ENCODE results near the gene CST8.
"Not testable (repeated sequence)": the region's sequence is repeated elsewhere in the genome, so short reads cannot be mapped to it uniquely, and the experiment has no call there.

Gene CST8, protein sequence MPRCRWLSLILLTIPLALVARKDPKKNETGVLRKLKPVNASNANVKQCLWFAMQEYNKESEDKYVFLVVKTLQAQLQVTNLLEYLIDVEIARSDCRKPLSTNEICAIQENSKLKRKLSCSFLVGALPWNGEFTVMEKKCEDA
- long read RNA-seq, donor 1: 0 reads
- long read RNA-seq, donor 2: 0 reads
- long read RNA-seq, donor 3: 0 reads
- long read RNA-seq, donor 4: 0 reads
- long read RNA-seq, donor 5: 0 reads
- long read RNA-seq, donor 6: 0 reads
- long read RNA-seq, donor 7: 0 reads
- long read RNA-seq, donor 8: 0 reads

DNA sequence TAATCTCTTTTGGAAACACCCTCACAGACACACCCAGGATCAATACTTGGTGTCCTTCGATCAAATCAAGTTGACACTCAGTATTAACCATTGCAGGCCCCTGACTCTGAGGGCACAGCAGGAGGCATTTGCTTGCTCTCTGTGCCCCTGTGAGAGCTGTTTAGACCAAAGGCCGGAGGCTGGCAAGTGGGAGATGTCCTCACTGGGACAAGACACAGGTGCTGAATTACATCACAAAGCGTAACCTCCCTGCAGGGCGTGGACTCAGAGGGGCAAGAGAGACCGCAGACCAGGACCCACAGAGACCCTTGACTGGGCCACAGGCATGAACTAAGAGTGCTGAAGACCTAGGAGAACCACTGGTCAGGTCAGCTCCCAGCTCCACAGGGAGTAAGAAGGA lies at the start of gene CST8:
Gene CST8, plus strand, starts transcription at position 301 of the 400 bp plus-strand sequence. CDS start 551 bp downstream, outside the sequence.
- DNase-seq: no peak

DNA sequence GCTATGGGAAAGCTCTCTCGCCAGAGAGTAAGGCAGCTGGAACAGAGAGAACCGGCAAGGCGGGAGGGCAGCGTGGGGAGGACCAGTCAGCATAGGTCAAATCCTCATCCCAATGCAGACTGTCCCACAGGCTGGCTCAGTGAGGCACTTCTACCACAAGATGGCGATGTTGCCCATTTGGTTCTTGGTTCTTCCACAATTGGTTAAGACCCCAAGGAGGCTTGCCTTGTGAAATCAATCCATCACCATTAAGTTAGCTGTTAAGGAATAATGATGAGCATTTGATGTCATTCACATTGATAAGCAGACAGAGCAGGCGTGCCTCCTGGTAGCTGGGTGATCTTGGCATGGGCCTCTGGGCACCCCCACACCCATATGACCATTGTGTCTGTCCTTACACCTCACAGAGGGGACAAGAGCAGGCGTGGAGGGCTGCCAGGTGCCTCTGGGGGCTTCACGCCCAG lies 49.0 kb upstream of the CST8 start:
- peak; percentile 56 for DNase-seq

GRCh38 chr20:23442436-23442835 lies 48.5 kb upstream of the CST8 start:
- no peak for DNase-seq

DNA sequence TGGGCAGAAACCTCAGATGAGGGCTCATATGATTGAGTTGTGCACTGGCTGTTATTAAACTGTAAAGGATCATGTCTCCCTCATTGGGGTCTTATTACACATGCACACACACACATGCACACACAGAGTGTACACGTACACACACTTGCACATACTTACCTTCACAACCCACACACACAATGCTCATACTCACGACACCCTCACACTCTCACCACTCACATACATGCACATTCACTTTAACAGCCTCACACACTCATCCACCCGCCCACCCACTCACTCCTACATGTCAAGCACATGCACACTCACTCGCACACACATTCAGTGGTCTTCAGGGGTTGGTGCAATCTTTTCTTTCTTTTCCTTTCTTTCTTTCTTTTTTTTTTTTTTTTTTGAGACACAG lies 46.1 kb upstream of the CST8 start:
- no peak for DNase-seq

DNA sequence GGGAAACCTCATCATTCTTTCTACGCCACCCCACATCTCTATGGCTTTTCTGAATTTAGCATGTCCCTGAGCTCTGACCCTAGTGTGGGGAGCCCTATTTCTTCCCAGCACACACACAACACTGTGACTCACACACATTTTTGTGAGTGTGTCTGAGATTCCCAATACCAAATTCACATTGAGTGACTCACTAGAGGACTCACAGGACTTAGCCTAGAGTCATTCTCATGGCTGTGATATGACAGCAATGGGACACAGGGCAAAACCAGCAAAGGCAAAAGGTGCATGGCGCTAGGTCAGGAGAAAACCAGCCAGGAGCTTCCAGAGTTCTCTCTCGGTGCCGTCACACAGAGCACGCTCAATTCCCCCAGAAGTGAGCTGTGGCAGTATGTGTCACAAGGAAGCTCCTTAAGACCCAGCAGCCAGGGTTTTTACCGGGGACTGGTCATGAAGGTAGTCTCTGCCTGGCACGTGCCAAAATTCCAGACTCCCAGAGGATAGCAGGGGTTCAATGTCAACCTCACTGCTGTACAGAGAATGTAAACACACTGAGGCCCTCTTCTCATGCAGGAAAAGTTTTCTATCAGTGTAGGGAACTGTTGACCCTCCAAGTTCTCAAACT lies 45.2 kb upstream of the CST8 start:
- no peak for DNase-seq

GRCh38 chr20:23446505-23446904 lies 44.4 kb upstream of the CST8 start:
- no peak for DNase-seq

- DNase-seq: no peak
Measured at GRCh38 chr20:23448167-23448566, 42.8 kb upstream of the CST8 start.

DNA sequence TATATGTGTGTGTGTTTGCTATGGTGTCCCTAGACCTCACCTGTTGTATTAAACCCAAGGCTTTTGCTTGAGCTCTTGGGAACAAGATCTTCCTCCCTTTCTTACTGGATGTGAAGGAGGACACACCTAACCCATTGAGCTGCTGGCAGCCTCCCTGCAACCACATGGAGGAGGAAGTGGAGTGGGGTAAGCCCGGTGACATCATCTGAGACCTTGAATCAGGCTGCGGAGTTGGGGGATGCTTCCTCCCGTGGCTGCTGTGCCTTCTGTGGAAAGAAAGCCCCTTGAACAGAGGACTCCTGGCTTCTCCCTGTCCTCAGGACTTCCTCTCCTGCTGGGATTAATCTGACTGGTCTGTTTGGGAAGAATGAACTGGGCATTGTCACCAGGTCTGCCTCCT lies 41.5 kb upstream of the CST8 start:
- DNase-seq: no peak

- no peak for DNase-seq
Measured at GRCh38 chr20:23450877-23451276, 40.0 kb upstream of the CST8 start.

GRCh38 chr20:23451956-23452487 lies 38.9 kb upstream of the CST8 start:
- no peak for DNase-seq

- no peak for DNase-seq
Measured at GRCh38 chr20:23452776-23453175, 38.1 kb upstream of the CST8 start, which contains the start of gene CST11. Gene CST11, minus strand, starts transcription at chr20:23452876. Its CDS starts 65 bp downstream, at chr20:23452811.

GRCh38 chr20:23453549-23454543 lies 37.1 kb upstream of the CST8 start:
- DNase-seq: no peak

GRCh38 chr20:23454816-23455215 lies 36.1 kb upstream of the CST8 start:
- no peak for DNase-seq

DNA sequence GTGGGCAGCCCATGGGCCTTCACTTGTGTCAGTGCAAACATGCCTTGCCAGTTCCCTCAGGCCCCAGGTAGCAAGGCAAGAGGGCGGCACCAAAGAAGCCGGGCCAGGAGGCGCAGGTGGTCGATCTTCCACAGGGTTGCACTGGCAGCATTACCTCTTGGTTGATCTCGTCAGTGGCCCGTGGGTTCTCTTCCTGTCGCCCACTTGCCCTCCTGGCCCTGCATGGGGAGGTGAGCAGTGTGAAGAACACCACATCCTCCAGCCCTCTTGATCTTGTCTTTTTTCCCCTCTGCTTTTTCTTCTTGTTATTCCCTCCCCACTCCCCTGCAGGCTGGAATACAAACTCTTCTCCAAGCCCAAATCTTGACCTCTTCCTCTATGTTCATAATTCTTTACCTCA lies 35.3 kb upstream of the CST8 start:
- DNase-seq: no peak

DNA sequence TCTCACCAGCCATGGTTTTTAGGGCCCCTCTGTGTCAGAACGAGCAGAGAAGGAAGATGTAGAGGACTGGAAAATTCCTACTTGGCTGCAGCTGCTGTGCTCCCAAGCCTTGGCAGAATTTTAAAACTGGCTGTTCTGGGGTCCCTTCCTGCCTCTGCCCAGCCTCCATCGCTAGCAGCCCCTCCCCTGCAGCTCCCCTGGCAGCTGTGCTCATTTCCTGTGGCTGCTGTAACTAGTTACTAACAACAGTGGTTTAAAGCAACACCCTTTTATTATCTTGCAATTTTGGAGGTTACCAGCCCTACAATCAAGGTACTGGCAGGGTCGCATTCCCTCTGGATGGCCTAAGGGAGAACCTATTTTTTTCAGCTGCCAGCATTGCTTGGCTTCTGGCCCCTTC lies 34.5 kb upstream of the CST8 start:
- DNase-seq: no peak

DNA sequence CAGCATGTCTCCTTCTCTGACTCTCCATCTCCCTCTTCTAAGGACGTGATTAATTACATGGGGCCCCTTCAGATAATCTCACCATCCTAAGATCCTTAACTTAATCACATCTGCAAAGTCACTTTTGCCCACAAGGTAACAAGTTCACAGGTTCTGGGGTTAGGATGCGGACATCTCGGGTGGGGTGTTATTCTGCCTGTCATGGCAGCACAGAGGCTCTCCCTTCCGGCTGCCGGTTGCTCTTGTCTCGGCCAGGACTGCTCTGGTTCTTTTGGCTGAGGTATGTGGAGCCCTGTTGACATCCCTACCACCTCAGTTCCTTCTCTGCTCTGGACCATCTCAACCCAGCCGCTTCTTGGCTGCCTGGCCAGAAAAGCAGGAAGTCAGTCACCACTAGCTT lies 34.0 kb upstream of the CST8 start:
- no peak for DNase-seq

- DNase-seq: no peak
Measured at GRCh38 chr20:23459461-23460150, 31.3 kb upstream of the CST8 start.

- DNase-seq: no peak
Measured at GRCh38 chr20:23461180-23461579, 29.7 kb upstream of the CST8 start.

DNA sequence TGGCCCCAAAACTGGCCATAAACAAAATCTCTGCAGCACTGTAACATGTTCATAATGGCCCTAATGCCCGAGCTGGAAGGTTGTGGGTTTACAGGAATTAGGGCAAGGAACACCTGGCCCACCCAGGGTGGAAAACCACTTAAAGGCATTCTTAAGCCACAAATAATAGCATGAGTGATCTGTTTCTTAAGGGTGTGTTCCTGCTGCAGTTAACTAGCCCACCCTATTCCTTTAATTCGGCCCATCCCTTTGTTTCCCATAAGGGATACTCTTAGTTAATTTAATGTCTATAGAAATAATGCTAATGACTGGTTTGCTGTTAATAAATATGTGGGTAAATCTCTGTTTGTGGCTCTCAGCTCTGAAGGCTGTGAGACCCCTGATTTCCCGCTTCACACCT lies 24.0 kb upstream of the CST8 start:
- DNase-seq: not testable (repeated sequence)

- not testable (repeated sequence) for DNase-seq
Measured at GRCh38 chr20:23472306-23472705, 18.6 kb upstream of the CST8 start.

DNA sequence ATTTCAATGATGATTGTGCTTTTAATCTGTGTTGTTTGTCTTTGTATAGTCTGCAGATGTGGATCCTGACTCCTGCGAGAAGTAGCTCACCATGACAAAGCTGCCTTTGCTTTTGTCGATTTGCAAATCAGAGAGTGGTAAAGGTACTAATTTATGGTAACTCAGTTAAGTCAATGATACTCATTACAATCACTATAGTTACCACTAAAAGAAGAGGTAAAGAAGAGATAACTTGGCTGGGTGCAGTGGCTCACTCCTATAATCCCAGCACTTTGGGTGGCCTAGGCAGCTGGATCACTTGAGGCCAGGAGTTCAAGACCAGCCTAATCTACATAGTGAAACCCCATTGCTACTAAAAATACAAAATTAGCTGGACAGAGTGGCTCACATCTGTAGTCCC lies 17.6 kb upstream of the CST8 start:
- not testable (repeated sequence) for DNase-seq

DNA sequence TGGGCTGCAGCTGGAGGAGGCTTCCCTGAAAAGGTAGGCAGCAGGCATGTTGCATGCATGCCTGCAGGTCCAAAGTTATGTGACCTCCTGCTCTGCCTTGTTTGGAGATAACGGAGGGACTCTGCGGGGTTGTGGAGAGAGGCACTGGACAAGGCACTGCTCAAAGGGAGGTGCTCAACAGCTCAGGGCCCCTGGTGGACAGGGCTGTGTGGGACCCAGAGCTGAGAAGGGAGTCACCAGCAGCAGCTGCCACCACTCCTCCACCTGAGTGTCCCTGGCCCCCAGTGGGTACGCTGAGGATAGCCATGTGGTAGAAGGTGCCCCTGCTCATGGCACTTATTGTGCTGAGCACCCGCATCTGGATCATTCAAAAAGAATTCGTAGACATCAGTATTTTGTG lies 15.5 kb upstream of the CST8 start:
- no peak for DNase-seq

Measured in right kidney (tissue), 9 donors.